Smooth muscle cell of the brain vasculature (primary cell): ENCODE measurements around the gene ZBTB44.
"Not testable (repeated sequence)": the region's sequence is repeated elsewhere in the genome, so short reads cannot be mapped to it uniquely, and the experiment has no call there.

Source experiments
- DNase-seq: peaks from one replicate; pipeline ENCODE4 v3.0.0-alpha.2; 2012; ENCODE audit warnings: low read depth, low spot score

Gene ZBTB44

GRCh38 chr11:130249929-130250328, 64.8 kb downstream of the ZBTB44 start:
- not testable (repeated sequence) for DNase-seq

- DNase-seq: no peak
Measured at GRCh38 chr11:130249371-130249770, 65.3 kb downstream of the ZBTB44 start.

- DNase-seq: no peak
Measured at GRCh38 chr11:130247319-130247718, 67.4 kb downstream of the ZBTB44 start.

GRCh38 chr11:130246738-130247137, 68.0 kb downstream of the ZBTB44 start:
- no peak for DNase-seq

DNA sequence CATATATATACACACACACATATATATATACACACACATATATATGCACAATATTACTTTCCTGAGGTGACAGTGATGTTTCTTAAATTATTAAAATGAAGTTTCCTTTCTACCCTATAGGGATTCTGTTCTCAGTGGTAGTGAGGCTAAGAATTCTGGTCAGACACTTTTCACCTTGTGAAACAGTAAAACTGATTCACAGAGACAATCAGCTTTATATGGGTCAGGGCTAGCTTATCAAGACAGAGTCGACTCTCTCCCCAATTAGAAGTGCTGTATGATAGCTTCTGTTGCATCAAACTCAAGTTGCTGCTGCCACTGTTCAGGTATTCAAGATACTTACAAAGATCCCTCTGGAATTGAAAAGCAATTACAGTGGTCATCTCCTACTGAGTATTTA, 68.4 kb downstream of the ZBTB44 start:
- DNase-seq: no peak

- DNase-seq: not testable (repeated sequence)
Measured at GRCh38 chr11:130245375-130245774, 69.3 kb downstream of the ZBTB44 start.

GRCh38 chr11:130244848-130245247, 69.9 kb downstream of the ZBTB44 start:
- DNase-seq: no peak

DNA sequence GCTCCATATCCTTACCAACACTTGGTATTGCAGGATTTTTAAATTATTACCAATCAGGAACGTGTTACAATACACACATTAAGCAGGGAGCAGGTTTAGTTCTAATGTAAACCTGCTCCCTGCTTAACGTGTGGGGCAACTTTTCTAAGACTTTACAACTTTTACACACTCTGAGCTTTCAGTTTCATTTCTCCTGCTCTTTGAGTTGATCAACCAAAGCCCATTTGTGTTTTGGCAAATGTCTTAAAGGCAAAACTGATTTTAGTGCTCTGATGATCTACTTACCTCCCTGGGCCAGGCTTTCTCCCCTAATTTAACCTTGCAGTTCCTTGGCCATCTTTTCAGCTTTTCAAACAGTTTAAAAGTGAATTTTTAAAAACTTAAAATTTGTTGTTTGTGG, 70.9 kb downstream of the ZBTB44 start:
- DNase-seq: no peak

- no peak for DNase-seq
Measured at GRCh38 chr11:130241713-130242112, 73.0 kb downstream of the ZBTB44 start.

GRCh38 chr11:130237282-130238006, 77.3 kb downstream of the ZBTB44 start:
- no peak for DNase-seq

- DNase-seq: no peak
Measured at GRCh38 chr11:130234315-130234714, 80.4 kb downstream of the ZBTB44 start.

GRCh38 chr11:130233888-130234287, 80.8 kb downstream of the ZBTB44 start:
- not testable (repeated sequence) for DNase-seq

DNA sequence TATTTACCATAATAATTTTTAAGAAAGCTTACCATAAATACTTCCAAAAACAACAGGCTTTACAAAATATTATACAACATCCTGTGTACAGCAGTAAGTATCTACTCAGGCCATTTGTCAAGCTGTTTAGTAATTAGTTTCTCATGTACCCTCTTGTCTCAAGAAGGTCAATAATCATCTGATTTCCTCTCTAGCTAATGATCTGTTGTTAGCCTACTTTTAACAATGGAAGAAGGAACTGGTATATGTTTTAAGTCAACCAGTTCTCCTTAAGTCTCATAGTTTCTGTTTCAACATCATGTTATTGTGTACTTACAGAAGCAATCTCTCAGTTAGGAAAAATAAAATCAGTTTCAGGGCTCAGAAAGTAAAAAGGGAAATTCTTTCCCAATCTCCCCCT, 81.2 kb downstream of the ZBTB44 start:
- DNase-seq: not testable (repeated sequence)

DNA sequence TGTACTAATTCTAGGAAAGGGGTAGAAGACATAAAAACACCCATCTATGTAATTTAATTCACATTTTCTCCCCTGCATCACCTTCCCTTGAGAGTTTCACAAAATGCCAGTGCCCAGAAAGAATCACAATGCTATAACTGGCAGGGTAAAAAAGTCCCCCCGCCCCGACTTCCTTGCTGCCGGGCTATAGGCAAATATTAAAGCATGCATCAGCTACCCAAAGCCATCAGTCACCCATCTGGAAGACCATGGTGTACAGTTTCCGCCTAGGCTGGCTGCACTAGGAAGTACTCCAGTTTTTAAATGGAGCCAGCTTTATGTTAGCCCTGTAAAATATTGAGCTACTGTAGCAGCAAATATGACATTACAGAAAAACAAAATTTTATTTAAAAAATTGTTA, 87.3 kb downstream of the ZBTB44 start:
- DNase-seq: no peak

- no peak for DNase-seq
Measured at GRCh38 chr11:130223291-130223971, 91.3 kb downstream of the ZBTB44 start.

DNA sequence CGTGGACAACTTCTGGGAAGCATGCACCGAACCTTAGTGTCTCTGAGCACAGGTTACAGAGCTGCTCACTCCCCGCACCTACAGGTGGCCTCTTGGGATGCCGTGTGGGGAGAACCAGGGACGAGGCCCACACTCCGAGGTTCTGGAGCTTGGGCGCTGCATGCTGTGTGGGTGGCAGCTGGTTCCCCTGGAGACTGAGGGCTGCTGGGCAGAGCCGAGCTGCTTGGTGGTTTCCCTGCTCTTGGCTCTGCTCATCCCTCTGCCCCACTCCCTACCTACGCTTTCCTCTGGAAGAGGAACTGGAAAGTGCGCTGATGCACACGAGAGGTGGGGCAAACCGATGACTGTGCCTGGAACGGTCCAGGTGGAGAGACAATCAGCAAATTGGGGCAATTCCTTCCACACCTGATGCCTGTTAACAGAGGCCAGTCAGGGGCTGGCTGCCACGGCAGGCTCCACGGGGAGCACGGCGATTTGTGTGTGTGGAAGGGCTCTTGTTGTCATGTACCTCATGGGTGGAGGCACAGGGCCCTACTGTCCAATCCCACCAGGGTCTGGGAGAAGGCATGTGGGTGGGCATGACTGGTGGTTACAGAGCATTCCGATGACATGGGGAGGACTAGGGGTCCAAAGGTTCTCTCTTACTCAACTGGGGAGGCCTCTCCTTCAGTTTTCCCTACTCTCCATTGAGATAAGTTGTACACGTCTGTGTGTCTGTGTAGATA, 94.2 kb downstream of the ZBTB44 start:
- no peak for DNase-seq

GRCh38 chr11:130219148-130219547, 95.6 kb downstream of the ZBTB44 start:
- no peak for DNase-seq

- DNase-seq: no peak
Measured at GRCh38 chr11:130218501-130219070, 96.1 kb downstream of the ZBTB44 start.

GRCh38 chr11:130217133-130218031, 97.3 kb downstream of the ZBTB44 start:
- no peak for DNase-seq

DNA sequence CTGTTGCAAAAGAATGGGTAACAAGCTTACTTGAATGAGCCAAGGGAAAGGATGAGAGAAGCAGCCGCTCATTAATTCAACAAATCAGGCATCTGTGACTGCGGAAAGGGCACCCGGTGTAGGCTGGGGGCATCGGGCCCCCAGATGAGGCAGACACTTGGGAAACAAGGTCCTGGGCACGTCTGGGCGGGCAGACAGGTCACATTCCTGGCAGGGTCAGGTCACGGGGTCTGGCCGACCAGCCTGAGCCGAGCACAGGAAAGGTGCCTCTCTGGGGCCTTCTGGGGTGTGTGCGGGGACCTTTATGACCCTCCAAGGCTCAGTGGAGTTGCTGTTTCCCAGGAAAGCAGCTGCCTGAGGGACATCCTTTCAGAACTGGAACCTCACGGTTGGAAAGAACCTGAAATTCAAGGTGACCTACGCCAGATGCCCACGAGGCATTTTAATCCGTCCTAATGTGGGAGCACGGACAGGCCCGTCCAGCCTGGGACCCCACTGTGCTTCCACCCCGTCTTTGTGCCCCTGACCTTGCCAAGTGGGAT, 98.1 kb downstream of the ZBTB44 start:
- DNase-seq: no peak

DNA sequence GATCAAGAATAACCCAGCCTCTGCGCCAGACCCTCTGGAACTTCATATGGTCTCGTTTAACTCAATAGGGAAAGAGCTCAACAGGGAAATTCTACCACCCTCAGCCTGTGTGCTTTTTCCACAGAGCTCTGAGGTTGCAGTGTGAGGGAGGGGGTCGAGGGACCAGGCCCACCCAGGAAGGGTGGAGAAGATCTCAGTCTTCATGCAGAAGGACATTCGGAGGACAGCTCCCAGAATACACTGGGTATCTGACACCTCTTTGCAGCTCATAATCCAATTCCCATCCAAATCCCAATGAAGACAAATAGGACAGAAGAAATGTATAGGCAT, 98.5 kb downstream of the ZBTB44 start:
- DNase-seq: no peak
